ENCODE results near the gene OR2G6.
"Not testable (repeated sequence)": the region's sequence is repeated elsewhere in the genome, so short reads cannot be mapped to it uniquely, and the experiment has no call there.

The OR2G6 gene

DNA sequence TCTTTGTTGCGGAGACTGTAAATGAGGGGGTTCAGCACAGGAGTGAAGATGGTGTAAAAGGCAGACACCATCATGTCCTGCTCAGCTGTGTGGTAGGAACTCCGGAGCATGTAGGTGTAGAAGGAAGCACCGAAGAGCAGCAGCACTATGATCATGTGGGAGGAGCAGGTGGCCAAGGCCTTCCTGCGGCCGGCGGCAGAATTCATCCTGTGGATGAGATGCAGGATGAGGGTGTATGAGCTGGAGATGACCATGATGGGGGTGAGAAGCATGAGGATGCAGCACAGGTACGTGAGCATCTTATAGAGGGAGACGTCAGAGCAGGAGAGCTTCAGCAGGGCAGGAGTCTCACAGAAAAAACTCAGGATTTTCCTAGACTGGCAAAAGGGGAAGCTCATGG is 66.0 kb downstream of the OR2G6 start:
- not testable (repeated sequence) for H3K9ac ChIP-seq (ENCODE audit: low read length in 5 of 5); H3K4me3 ChIP-seq (ENCODE audit: low read depth in 1 of 5, low read length in 5 of 5); H3K36me3 ChIP-seq (ENCODE audit: control insufficient read depth in 5 of 5, insufficient read depth in 5 of 5, low read length in 5 of 5); H3K4me1 ChIP-seq (ENCODE audit: control insufficient read depth in 5 of 5, insufficient read depth in 5 of 5, low read length in 5 of 5); H3K27me3 ChIP-seq (ENCODE audit: control insufficient read depth in 5 of 5, insufficient read depth in 4 of 5, low read length in 5 of 5); H3K27ac ChIP-seq (ENCODE audit: low read depth, low read length); H3K9me3 ChIP-seq (ENCODE audit: control insufficient read depth in 5 of 5, low read length in 5 of 5)

DNA sequence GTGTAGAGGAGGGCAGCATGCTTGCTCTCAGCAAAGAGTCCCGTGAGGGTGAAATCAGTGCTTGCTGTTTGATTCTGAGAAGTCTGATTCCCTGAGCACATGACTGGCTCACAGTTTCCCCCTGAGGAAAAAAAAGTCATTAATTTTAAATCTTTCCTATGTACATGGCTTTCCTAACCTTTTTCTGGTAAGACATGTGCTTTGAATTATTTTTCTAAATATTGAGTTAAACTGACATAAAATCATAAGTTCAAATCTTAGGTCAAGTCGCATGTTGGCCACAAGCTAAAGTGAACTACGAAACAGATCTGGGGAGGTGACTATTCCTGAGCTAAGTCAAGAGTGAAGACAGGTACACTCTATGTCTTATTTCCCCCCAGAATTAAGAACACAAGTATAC is 66.8 kb downstream of the OR2G6 start, which contains the start of gene OR2T34:
TSS of gene OR2T34 (minus strand) at position 101 of the 400 bp plus-strand sequence. CDS start at position 101, 0 bp downstream.
- H3K9ac ChIP-seq (ENCODE audit: low read length in 5 of 5); H3K36me3 ChIP-seq (ENCODE audit: control insufficient read depth in 5 of 5, insufficient read depth in 5 of 5, low read length in 5 of 5); H3K27ac ChIP-seq (ENCODE audit: low read depth, low read length); H3K9me3 ChIP-seq (ENCODE audit: control insufficient read depth in 5 of 5, low read length in 5 of 5); H3K27me3 ChIP-seq (ENCODE audit: control insufficient read depth in 5 of 5, insufficient read depth in 4 of 5, low read length in 5 of 5); H3K4me3 ChIP-seq (ENCODE audit: low read depth in 1 of 5, low read length in 5 of 5); H3K4me1 ChIP-seq (ENCODE audit: control insufficient read depth in 5 of 5, insufficient read depth in 5 of 5, low read length in 5 of 5): not testable (repeated sequence)

DNA sequence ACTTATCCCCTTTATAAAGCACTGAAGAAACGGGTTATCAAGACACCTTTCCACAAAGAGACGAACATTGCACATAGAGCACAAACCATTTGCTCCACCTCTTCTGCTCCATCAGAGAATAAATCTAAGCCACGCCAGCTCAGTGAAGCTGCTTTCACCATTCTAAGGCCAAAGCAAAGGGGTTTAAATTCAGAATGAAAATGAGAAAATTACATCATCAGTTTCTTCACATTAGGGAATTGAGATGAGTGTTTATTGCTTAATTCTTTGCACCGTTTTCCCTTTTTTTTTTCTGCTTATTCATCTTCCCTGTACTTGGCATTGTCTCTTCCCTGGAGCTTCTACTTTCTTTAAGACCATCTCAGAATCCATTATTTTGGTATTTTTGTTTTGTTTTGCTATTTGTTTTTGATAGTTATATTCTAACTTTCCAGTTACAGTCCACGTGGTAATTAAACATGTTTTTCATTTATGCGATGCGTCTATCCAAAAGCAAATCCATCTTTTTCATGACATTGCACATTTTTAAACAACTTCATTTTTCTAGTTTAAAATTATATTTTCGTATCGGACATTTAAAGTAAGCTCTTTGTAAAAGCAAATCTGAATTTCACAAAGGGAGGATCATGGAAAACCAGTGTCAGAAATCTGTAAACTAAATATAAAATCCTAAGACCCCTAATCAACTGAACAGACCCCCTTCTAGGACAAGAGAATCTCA is 68.5 kb downstream of the OR2G6 start:
- H3K9me3 ChIP-seq (ENCODE audit: control insufficient read depth in 5 of 5, low read length in 5 of 5), result no peaks in the 10 kb centered on the region
- no peak overlapping the region for H3K27ac ChIP-seq (ENCODE audit: low read depth, low read length)
- no peaks in the 10 kb centered on the region for H3K27me3 ChIP-seq (ENCODE audit: control insufficient read depth in 5 of 5, insufficient read depth in 4 of 5, low read length in 5 of 5)
- no peaks in the 10 kb centered on the region for H3K36me3 ChIP-seq (ENCODE audit: control insufficient read depth in 5 of 5, insufficient read depth in 5 of 5, low read length in 5 of 5)
- no peaks in the 10 kb centered on the region for H3K4me1 ChIP-seq (ENCODE audit: control insufficient read depth in 5 of 5, insufficient read depth in 5 of 5, low read length in 5 of 5)
- no peak overlapping the region for H3K9ac ChIP-seq (ENCODE audit: low read length in 5 of 5)
- no peak overlapping the region for H3K4me3 ChIP-seq (ENCODE audit: low read depth in 1 of 5, low read length in 5 of 5)

Data from subcutaneous abdominal adipose tissue (tissue), 5 donors.